ENCODE results near the gene MCTP1. TPM values are rescaled to one million over a fixed set of nuclear protein-coding genes. Genes with fewer than 3 reads are reported as not detected.

MCTP1 gene
- total RNA-seq, 1 donor from 2014 or later = 3.3 TPM

- no peak for DNase-seq (ENCODE audit: low read depth)
Observed at GRCh38 chr5:94725142-94725541, 559.8 kb downstream of the MCTP1 start.

- no peak for DNase-seq (ENCODE audit: low read depth)
Observed at GRCh38 chr5:94715768-94716167, 569.1 kb downstream of the MCTP1 start.

- DNase-seq (ENCODE audit: low read depth) = no peak
Observed at GRCh38 chr5:94711785-94712184, 573.1 kb downstream of the MCTP1 start.

- DNase-seq (ENCODE audit: low read depth) = no peak
Observed at GRCh38 chr5:94709277-94709676, 575.6 kb downstream of the MCTP1 start.

DNA sequence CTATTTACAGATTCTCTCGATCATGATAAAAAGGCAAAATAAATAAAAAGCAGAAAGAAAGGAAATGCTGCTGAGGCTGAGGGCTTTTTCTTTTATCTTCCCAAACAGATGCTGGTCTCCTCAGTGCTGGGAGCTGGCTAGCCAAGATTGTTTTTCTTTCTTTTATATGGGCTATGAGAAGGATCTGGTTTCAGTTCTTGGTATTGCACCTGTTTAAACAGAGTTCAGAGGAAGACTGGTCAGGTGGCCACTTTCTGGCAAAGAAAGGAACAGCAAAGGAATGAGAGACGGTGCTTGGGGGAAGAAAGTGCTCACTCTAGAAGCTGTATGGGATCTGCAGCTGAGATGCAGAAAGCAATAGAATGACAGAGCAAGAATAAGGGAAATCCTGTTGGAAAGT, 577.5 kb downstream of the MCTP1 start:
- DNase-seq (ENCODE audit: low read depth) = peak; percentile 69

DNA sequence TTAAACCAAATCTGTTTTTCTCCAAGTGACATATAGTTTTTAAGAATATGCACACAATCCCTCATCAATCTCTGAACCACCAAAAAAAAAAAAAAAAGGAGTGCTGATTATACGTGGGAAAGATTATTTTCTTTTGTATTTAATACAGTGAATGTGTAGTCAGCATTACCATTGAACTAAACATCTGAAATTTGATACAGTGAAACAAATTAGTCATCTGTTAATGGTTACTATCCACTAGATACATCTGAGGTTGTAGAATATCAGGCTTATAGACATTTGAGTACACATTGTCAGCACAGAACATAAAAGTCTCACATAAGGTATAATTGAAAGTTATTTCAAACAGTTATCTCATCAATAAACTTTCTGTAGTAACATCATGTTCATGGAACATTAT, 579.5 kb downstream of the MCTP1 start:
- DNase-seq (ENCODE audit: low read depth) = no peak

GRCh38 chr5:94702729-94703128, 582.2 kb downstream of the MCTP1 start:
- DNase-seq (ENCODE audit: low read depth) = no peak

DNA sequence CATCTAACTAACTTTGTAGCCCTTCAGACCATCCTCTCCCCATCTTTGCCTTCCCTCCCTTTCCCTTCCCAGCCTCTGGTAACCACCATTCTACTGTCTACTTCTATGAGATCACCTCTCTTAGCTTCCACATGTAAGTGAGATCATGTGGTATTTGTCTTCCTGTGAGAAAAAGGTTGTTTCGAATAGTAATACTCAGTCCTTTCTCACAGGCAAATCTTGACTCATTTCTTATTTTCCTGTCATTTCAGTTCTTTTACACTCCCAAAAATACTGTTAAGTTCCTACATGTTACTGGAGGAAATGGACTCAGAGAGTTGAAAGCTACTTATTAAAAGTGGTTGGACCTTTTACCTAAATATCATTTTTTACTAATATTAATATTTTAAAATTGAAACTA, 584.3 kb downstream of the MCTP1 start:
- DNase-seq (ENCODE audit: low read depth) = no peak

DNA sequence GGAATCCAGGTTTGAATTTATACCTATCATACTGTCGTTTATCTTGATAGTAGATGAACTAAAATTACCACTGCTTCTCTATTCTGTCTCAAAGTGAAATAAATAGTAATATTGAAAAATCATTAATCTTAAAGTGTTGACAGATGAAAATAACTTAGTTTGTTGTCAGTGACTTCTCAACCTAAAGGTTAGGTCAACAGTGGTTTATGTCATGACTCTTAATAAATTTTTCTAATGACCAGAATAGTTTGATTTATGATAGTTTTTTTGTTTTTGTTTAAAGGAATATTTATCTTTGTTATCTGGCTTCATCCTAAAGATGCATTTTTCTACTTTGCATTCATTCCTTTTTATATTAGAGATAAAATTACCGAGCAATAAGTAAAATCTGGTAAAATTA, 585.3 kb downstream of the MCTP1 start:
- no peak for DNase-seq (ENCODE audit: low read depth)

DNA sequence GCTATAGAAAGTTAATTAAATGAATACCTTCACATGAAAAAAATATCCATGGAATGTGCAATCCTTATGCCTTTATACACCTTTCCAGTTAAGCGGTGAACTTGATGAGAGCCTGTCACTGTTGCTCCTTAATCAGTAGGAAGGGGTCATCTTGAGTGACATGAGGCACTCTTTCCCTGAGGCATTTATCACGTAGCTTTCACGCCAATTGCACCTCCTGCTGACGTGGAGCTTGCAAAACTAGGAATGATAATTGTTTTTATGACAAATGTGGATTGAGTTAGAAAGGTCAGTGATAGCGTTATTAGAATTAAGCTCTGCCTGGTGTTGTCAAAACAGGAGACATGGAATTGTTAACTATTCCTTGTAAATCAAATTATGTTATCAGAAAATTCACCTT, 586.7 kb downstream of the MCTP1 start:
- DNase-seq (ENCODE audit: low read depth) = no peak

GRCh38 chr5:94694671-94695070, 590.2 kb downstream of the MCTP1 start:
- peak; percentile 30 for DNase-seq (ENCODE audit: low read depth)

DNA sequence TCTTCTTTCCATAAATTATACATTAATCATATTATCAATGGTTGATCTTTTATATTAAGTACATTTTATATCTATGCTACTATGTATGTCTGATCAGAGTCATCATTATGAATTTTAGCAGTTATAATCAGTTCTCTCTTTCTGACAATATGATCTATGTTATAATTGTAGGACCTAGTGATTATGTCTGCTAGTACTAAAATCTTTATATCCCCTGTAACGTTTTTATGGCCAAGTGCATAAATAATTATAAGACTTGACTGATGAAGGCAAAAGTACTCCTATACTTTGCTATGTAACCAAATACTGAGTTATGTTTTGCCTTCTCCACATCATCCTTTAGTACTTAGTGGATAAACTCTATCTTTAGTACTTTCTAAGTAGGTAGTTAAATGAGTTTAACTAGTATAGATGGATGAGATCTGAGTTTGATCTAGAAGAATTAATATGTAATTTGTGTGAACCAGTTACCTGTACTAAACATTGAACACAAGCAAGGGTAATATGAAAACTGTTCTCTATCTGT, 591.0 kb downstream of the MCTP1 start:
- no peak for DNase-seq (ENCODE audit: low read depth)

- DNase-seq (ENCODE audit: low read depth) = peak; percentile 54
Observed at GRCh38 chr5:94693043-94693822, 591.7 kb downstream of the MCTP1 start.

DNA sequence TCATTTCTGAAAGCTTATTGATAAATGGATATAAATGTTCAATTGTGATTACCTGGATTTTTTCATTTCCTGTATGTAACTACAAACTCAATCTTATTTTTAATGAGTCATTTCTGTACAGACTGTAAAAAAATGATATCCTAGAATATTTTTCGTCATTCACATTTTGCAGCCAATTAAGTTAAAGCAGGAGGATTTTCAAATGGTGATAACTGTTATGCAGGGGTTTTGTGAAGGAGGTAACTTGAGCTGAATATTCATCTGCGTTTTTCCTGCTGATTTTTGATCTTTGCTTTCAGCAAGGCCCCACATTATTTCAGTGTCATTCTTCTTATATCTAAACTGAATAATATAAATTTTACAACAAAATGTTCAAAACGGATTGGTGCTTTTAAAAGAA, 592.3 kb downstream of the MCTP1 start:
- DNase-seq (ENCODE audit: low read depth) = no peak

DNA sequence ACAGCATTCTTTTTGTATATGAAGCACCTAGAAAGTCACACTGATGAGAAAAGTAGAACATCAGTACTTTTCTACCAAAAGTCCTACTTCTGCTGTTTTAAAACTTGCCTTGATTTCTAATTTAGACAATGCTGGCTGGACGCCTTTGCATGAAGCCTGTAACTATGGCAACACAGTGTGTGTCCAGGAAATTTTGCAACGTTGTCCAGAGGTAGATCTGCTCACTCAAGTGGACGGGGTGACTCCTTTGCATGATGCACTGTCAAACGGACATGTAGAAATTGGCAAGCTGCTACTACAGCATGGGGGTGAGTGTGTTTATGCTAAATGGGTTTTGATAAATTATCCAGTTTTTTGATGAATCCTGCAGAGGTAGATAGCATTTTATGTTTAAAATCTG, 592.9 kb downstream of the MCTP1 start:
- no peak for DNase-seq (ENCODE audit: low read depth)

DNA sequence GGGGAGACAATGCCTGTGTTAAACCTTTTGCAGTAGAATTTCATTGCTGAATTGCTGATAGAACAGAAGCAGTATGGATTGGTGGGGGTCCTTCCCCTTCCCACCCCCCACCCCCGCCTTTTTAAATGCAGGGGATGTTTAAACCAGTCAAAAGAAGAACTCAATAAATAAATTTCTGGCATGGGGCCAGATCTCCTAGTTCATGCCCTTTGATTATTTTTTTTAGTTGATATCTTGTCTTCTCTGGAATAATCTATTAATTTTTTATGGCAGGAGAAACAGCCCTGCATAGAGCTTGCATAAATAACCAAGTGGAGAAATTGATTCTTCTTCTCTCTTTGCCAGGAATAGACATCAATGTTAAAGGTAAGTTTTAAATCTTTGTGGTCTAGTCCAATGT, 593.6 kb downstream of the MCTP1 start:
- no peak for DNase-seq (ENCODE audit: low read depth)

DNA sequence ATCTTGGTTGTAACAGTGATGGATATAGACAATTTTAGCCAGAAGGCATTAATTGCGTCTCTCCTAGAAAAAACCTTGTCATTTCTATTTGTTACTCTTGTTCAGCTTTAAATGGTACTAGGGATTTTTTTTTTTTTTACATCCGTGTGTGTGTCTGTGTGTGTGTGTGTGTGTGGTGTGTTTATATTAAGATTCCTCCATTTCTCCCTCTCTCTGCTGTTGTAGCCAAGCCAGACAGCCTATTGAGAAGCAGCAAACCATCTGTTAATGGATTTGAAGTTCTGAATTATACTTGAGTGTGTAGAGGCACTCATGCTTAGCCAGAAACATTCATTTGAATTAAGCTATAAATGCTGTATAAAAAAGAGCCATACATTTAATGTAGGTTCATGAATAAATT, 594.1 kb downstream of the MCTP1 start:
- no peak for DNase-seq (ENCODE audit: low read depth)

DNA sequence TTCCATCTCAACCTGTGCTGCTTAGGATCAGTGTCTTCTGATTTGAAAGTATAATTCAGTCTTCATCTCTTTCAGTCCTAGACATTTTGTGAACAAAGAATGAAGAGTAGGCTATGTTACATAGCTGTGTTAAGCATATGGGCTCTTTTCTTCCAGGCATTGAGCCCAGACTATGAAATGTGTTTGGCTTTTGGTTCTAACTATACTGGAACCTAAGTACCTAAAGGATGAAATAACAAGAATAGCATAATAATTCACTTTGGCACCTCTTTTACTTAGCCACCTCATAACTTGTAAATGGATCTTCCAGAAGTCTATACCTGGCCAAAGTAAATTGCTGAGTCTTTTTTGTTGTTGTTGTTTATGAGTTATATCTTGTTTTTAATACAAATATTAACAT, 595.0 kb downstream of the MCTP1 start:
- DNase-seq (ENCODE audit: low read depth) = no peak

- no peak for DNase-seq (ENCODE audit: low read depth)
Observed at GRCh38 chr5:94682814-94683520, 601.9 kb downstream of the MCTP1 start.

DNA sequence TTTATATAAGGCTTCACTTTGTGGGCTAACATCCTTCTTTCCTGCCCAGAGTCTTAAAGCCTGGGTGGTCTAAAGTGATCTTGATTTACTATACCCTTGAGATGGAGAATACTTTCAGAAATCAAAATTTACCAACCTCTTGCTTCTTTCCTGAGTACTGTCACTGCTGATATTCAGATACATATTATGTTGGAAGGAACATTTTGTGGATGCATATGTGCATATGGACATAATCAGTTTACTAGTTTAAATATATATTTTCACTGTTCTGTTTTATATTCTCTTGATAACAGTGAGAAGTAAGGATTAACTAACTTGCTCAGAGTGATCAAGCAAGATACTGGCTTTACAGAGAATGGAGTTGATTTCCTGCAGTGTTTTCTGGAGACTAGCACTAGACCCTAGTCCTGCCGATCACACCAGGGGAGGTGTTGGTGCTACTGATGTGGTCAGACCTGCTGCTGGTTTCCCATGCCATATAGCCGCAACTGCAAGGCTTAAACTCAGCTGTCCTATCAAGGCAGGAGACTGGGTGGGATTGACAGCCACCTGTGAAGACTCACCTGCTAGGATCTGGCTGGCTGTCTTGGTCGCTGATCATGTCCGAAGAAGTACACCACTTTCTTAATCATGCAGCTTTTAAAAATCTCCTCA, 608.8 kb downstream of the MCTP1 start:
- no peak for DNase-seq (ENCODE audit: low read depth)

DNA sequence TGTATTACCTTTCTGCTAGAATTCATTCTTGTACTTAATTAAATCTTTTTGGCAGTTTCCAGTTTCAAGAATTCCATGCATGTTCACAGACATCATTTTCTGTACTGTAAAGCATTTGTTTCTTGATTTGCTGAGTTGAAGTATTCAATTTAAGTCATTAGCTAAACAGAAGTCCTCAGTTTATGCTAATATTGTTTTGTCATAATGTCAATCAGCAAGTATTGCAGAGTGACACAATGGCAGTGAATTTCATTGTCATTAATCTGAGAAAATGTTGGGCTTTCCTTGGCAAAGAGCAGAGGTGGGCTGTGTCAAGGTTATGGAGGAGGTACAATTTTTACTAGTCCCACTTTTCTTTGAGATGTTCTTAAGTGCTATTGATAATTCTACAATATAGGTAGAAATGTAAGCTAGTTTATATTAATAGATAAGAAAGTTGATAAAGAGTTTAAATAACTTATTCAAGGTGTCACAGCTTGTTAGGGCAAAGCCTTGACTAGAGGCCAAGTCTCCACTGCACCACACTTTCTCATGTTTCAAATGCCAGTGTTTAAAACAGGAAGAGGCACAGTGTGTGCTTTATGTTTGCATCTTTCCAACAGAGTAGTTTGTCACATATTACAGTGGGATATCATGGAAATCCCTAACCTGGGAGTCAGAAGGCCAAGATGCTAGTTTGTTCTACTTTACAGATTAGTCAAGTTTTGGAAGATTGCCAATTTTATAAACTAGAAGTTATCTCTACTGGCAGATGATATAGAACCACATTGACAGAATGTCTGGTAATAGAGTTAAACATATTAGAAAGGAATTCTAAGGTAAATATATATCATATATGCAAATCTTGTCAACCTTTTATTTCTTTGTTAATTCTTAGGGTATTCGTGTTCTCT, 610.2 kb downstream of the MCTP1 start:
- peak; percentile 6 for DNase-seq (ENCODE audit: low read depth)

Measured in myocyte (in vitro differentiated cells).